ENCODE measurements around the gene DZIP1. TPM values are rescaled to one million over a fixed set of nuclear protein-coding genes. Genes with fewer than 3 reads are reported as not detected.
A peak's percentile ranks its signal among the peaks of the same experiment; 100 is the strongest.

Gene DZIP1
- polyA plus RNA-seq, 1 donor (not counting 4 experiments of a cell fraction or from before 2014, with no cell fraction given), result 1.4 TPM

DNA sequence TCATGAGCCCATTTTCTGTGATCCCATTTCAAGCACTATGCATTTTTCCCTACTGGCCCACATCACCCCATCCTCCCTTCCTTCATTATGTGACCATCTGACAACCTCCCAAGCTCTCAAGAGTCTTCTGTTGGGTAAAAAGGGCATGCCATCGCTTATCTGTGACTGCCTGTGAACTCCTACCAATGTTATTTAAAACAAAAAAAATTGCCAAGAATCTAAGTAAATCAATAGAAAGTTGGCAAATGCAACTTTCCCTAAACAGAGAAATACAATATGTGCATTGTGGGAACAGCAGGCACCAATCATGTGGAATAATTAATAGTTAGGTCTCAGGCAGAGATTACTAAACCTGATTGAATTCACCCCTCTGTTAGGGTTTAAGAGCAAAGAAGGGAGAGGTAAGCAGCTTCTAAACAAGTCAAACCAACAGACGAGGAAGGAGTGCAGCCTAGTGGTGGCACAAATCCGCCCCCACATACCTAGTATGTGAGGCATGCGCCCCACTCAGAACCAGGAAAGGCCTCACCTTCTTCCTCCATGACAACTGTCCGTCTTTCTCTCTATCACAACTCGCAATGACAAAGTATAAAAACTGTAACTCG lies 29.8 kb downstream of the DZIP1 start:
- dilution Hi-C loops (cut with MboI; ENCODE audit: extremely low pct_ligation_motif_present, low sequenced_read_pairs), result no loop called here
- DNase-seq (ENCODE audit: low read depth, low spot score) (no peak), FAIRE-seq (no peak)
- no peak overlapping the region for H3K27ac ChIP-seq (ENCODE audit: control insufficient read depth, insufficient read depth, low read length)
- no peak overlapping the region for H3K9ac ChIP-seq (ENCODE audit: control insufficient read depth, extremely low read depth, insufficient read depth, low read length)
- H3K79me2 ChIP-seq (ENCODE audit: control insufficient read depth, insufficient read depth, low read length), result no peaks in the 10 kb centered on the region
- no peaks in the 10 kb centered on the region for H3K9me1 ChIP-seq (ENCODE audit: control insufficient read depth, extremely low read depth, insufficient read depth, low read length)
- no peak overlapping the region for H2AFZ ChIP-seq (ENCODE audit: control insufficient read depth, low read length)
- TF ChIP-seq EZH2 (IDR thresholded peaks at IDR 0.05; ENCODE audit: low read length), result no peak
- TF ChIP-seq, protein P1, sequence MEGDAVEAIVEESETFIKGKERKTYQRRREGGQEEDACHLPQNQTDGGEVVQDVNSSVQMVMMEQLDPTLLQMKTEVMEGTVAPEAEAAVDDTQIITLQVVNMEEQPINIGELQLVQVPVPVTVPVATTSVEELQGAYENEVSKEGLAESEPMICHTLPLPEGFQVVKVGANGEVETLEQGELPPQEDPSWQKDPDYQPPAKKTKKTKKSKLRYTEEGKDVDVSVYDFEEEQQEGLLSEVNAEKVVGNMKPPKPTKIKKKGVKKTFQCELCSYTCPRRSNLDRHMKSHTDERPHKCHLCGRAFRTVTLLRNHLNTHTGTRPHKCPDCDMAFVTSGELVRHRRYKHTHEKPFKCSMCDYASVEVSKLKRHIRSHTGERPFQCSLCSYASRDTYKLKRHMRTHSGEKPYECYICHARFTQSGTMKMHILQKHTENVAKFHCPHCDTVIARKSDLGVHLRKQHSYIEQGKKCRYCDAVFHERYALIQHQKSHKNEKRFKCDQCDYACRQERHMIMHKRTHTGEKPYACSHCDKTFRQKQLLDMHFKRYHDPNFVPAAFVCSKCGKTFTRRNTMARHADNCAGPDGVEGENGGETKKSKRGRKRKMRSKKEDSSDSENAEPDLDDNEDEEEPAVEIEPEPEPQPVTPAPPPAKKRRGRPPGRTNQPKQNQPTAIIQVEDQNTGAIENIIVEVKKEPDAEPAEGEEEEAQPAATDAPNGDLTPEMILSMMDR (optimal IDR thresholded peaks at IDR 0.05 in 1 of 3, IDR thresholded peaks at IDR 0.05 in 1 of 3, conservative IDR thresholded peaks at IDR 0.05 in 1 of 3; ENCODE audit: extremely low read depth in 1 of 3, insufficient read depth in 2 of 3, low read length in 3 of 3), result peak in 2 of 3 experiments; percentile 24 to 44
- H3K27me3 ChIP-seq (ENCODE audit: control insufficient read depth, extremely low read depth, insufficient read depth, low read length), result no peaks in the 10 kb centered on the region
- H3K9me3 ChIP-seq (ENCODE audit: control insufficient read depth, low read depth, low read length), result no peaks in the 10 kb centered on the region
- no peak overlapping the region for H3K4me2 ChIP-seq (ENCODE audit: control insufficient read depth, extremely low read depth, insufficient read depth, low read depth, low read length)
- H3K4me1 ChIP-seq (ENCODE audit: control insufficient read depth, extremely low read depth, insufficient read depth, low read length), result no peaks in the 10 kb centered on the region
- no peak overlapping the region for H3K4me3 ChIP-seq (ENCODE audit: control insufficient read depth in 2 of 3, extremely low read depth in 1 of 3, insufficient read depth in 2 of 3, low read depth in 1 of 3, low read length in 3 of 3)
- H3K36me3 ChIP-seq (ENCODE audit: control insufficient read depth in 2 of 2, extremely low read depth in 1 of 2, insufficient read depth in 2 of 2, low read length in 2 of 2), result no peaks in the 10 kb centered on the region
- H4K20me1 ChIP-seq (ENCODE audit: control insufficient read depth, extremely low read depth, insufficient read depth, low read length), result no peaks in the 10 kb centered on the region

DNA sequence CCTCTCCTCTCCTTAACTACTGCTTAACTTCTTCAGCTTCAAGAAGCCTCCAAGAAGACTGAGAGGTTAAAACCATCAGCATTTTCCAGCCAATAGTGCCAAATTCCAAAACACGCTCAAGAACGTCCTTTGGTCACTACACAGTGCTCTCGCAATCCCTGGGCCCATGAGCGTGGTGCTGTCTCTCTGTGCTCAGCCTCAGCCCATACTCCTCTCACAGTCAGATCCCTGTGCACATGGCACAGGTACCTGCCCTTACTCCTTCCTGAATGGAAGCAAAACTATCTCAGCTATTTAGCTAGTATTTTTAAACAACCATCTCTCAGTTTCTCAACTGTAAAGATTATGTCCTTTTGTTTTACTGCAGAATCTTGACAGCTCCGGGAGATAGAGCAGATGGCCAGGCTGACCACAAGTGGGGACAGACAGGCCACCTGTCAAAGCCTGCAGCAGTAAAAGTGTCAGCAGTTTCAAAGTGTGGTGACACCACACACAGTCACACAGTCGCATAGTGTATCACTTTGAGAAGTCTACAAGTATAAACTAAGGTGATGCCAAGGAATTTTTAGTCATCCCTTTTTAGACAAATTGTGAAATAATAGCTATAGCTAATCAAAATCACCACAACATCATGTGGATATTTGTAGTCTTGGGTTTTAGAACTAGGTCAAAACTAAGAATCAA lies 35.7 kb downstream of the DZIP1 start:
- dilution Hi-C loops (cut with MboI; ENCODE audit: extremely low pct_ligation_motif_present, low sequenced_read_pairs), result no loop called here
- Histone ChIP-seq H3K4me1 (ENCODE audit: control insufficient read depth, extremely low read depth, insufficient read depth, low read length) (peaks cover 6% of the 10 kb centered on the region), H3K9ac (ENCODE audit: control insufficient read depth, extremely low read depth, insufficient read depth, low read length) (no peak overlapping the region), H3K4me3 (ENCODE audit: control insufficient read depth in 2 of 3, extremely low read depth in 1 of 3, insufficient read depth in 2 of 3, low read depth in 1 of 3, low read length in 3 of 3) (no peak overlapping the region), H3K4me2 (ENCODE audit: control insufficient read depth, extremely low read depth, insufficient read depth, low read depth, low read length) (no peak overlapping the region), H3K9me1 (ENCODE audit: control insufficient read depth, extremely low read depth, insufficient read depth, low read length) (peaks cover 3% of the 10 kb centered on the region), H2AFZ (ENCODE audit: control insufficient read depth, low read length) (no peak overlapping the region), H3K27me3 (ENCODE audit: control insufficient read depth, extremely low read depth, insufficient read depth, low read length) (peaks cover 4% of the 10 kb centered on the region), H4K20me1 (ENCODE audit: control insufficient read depth, extremely low read depth, insufficient read depth, low read length) (no peaks in the 10 kb centered on the region), H3K79me2 (ENCODE audit: control insufficient read depth, insufficient read depth, low read length) (no peaks in the 10 kb centered on the region), H3K36me3 (ENCODE audit: control insufficient read depth in 2 of 2, extremely low read depth in 1 of 2, insufficient read depth in 2 of 2, low read length in 2 of 2) (no peaks in the 10 kb centered on the region), H3K27ac (ENCODE audit: control insufficient read depth, insufficient read depth, low read length) (no peak overlapping the region), H3K9me3 (ENCODE audit: control insufficient read depth, low read depth, low read length) (no peaks in the 10 kb centered on the region)
- DNase-seq (ENCODE audit: low read depth, low spot score), result no peak
- TF ChIP-seq, protein P1 (optimal IDR thresholded peaks at IDR 0.05 in 1 of 3, IDR thresholded peaks at IDR 0.05 in 1 of 3, conservative IDR thresholded peaks at IDR 0.05 in 1 of 3; ENCODE audit: extremely low read depth in 1 of 3, insufficient read depth in 2 of 3, low read length in 3 of 3), result no peak
- no peak for FAIRE-seq
